Effector CD4-positive, alpha-beta T cell (primary cell): ENCODE measurements around the gene JAKMIP1.

Source experiments
- DNase-seq: peaks from one replicate; pipeline ENCODE4 v3.0.0-alpha.2; 2020

Gene JAKMIP1

GRCh38 chr4:6056976-6057766, 143.2 kb downstream of the JAKMIP1 start:
- no peak for DNase-seq

GRCh38 chr4:6055436-6055835, 144.9 kb downstream of the JAKMIP1 start:
- DNase-seq, result no peak

GRCh38 chr4:6055030-6055429, 145.3 kb downstream of the JAKMIP1 start:
- DNase-seq, result no peak

- no peak for DNase-seq
These were observed 146.0 kb downstream of the JAKMIP1 start for GRCh38 chr4:6054162-6054922.

GRCh38 chr4:6052679-6053078, 147.7 kb downstream of the JAKMIP1 start:
- no peak for DNase-seq

GRCh38 chr4:6050551-6050950, 149.8 kb downstream of the JAKMIP1 start:
- no peak for DNase-seq

GRCh38 chr4:6049985-6050384, 150.4 kb downstream of the JAKMIP1 start:
- DNase-seq, result no peak

GRCh38 chr4:6049278-6049677, 151.1 kb downstream of the JAKMIP1 start:
- DNase-seq, result no peak

- no peak for DNase-seq
These were observed 151.8 kb downstream of the JAKMIP1 start for GRCh38 chr4:6048537-6048936.

GRCh38 chr4:6047130-6047673, 153.1 kb downstream of the JAKMIP1 start:
- DNase-seq, result no peak

GRCh38 chr4:6046526-6047129, 153.7 kb downstream of the JAKMIP1 start:
- DNase-seq, result no peak

GRCh38 chr4:6044805-6045204, 155.5 kb downstream of the JAKMIP1 start:
- DNase-seq, result no peak

- DNase-seq, result no peak
These were observed 156.1 kb downstream of the JAKMIP1 start for GRCh38 chr4:6044276-6044675.

- DNase-seq, result no peak
These were observed 156.5 kb downstream of the JAKMIP1 start for GRCh38 chr4:6043843-6044242.

- no peak for DNase-seq
These were observed 157.2 kb downstream of the JAKMIP1 start for GRCh38 chr4:6043188-6043587.

GRCh38 chr4:6042293-6043063, 157.9 kb downstream of the JAKMIP1 start:
- DNase-seq, result no peak

GRCh38 chr4:6041800-6042199, 158.5 kb downstream of the JAKMIP1 start:
- no peak for DNase-seq

- no peak for DNase-seq
These were observed 161.6 kb downstream of the JAKMIP1 start for GRCh38 chr4:6038711-6039110.

- DNase-seq, result no peak
These were observed 164.6 kb downstream of the JAKMIP1 start for GRCh38 chr4:6035786-6036185.

- DNase-seq, result no peak
These were observed 167.0 kb downstream of the JAKMIP1 start for GRCh38 chr4:6033381-6033780.

- DNase-seq, result no peak
These were observed 167.8 kb downstream of the JAKMIP1 start for GRCh38 chr4:6032249-6033244.
